Measurements from ENCODE around the gene ZGLP1. TPM values are rescaled to one million over a fixed set of nuclear protein-coding genes. Genes with fewer than 3 reads are reported as not detected.

The ZGLP1 gene
- total RNA-seq, 4 donors from 2014 or later: 0.75 to 8.8 (median 2.2) TPM

DNA sequence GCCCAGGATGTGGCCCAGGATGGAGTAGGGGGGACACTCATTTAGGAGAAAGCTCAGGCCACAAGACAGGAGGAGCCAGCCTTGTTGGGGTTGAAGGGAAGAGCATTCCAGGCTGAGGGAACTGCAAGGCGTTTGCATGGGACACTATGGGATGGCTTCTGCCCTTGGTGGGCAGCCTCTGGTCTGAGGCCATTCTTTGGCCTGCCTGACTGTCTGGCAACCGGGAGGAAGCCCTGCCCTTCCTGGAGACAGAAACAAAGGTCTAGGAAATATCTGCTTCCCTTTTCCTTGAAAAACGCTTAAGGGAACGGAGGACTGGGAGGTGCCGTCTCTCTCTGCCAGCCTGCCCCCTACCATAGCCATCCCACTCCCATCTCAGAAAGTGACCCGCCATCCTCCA is 41.5 kb downstream of the ZGLP1 start:
- WGBS, 2 donors: 69 to 75% methylated on average over 6 of the region's 6 CpGs

GRCh38 chr19:10266706-10267105 is 42.9 kb downstream of the ZGLP1 start:
- Histone ChIP-seq H3K4me3 (replicated peaks in 1 of 3) (no peak overlapping the region), H3K27ac (no peak overlapping the region), H3K4me1 (peaks cover 10 to 21% of the 10 kb centered on the region in 2 donors), H3K9me3 (no peaks in the 10 kb centered on the region), H3K36me3 (no peaks in the 10 kb centered on the region), H3K27me3 (no peaks in the 10 kb centered on the region)
- 95 to 96% methylated on average over 7 of the region's 7 CpGs for WGBS, 2 donors
- intact Hi-C loops (cut with DNase I): no loop called here
- TF ChIP-seq CTCF (IDR thresholded peaks at IDR 0.05) (no peak), POLR2A (IDR thresholded peaks at IDR 0.05) (no peak)
- no peak for DNase-seq

More for the DNA sequence above, 41.5 kb downstream of the ZGLP1 start:
- peaks cover 10 to 21% of the 10 kb centered on the region in 2 donors for H3K4me1 ChIP-seq
- intact Hi-C loops (cut with DNase I): loop anchor here (2.0 kb wide), 1 partner anchor 121 kb away; no protein-coding TSS in a partner anchor
- DNase-seq: no peak
- H3K36me3 ChIP-seq: no peaks in the 10 kb centered on the region
- H3K4me3 ChIP-seq (replicated peaks in 1 of 3): no peak overlapping the region
- H3K27ac ChIP-seq: peak overlapping the region; percentile 6 to 48 (median 29)
- no peaks in the 10 kb centered on the region for H3K9me3 ChIP-seq
- H3K27me3 ChIP-seq: no peaks in the 10 kb centered on the region
- TF ChIP-seq CTCF (IDR thresholded peaks at IDR 0.05): no peak
- no peak for TF ChIP-seq POLR2A (IDR thresholded peaks at IDR 0.05)

DNA sequence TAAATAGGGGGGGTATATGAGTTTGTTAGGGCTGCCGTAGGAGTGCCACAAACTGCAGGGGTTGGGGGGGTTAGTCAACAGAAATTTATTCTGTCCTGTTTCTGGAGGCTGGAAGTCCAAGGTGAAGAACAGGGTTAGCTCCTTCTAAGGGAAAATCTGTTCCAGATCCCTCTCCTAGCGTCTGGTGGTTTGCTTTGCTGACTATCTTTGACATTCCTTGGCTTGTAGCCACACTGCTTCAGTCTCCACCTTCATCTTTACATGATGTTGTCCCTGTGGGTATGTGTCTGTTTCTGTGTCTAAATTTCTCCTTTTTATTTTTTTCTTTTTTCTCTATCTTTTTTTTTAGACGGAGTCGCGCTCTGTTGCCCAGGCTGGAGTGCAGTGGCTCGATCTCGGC is 46.8 kb downstream of the ZGLP1 start:
- WGBS, 2 donors: 65 to 72% methylated on average over 7 of the region's 7 CpGs
- Histone ChIP-seq H3K36me3 (peaks cover 9 to 10% of the 10 kb centered on the region in 2 donors), H3K27ac (no peak overlapping the region), H3K4me3 (replicated peaks in 1 of 3) (no peak overlapping the region), H3K4me1 (peaks cover 15 to 23% of the 10 kb centered on the region in 2 donors), H3K9me3 (no peaks in the 10 kb centered on the region), H3K27me3 (no peaks in the 10 kb centered on the region)
- DNase-seq: no peak
- TF ChIP-seq POLR2A (IDR thresholded peaks at IDR 0.05) (no peak), CTCF (IDR thresholded peaks at IDR 0.05) (no peak)
- intact Hi-C loops (cut with DNase I): no loop called here

GRCh38 chr19:10260141-10260584 is 49.5 kb downstream of the ZGLP1 start:
- WGBS, 2 donors: 21 to 45% methylated on average over 8 of the region's 8 CpGs
- TF ChIP-seq CTCF (IDR thresholded peaks at IDR 0.05): no peak
- peak in 1 of 2 donors; percentile 18 for TF ChIP-seq POLR2A (IDR thresholded peaks at IDR 0.05)
- H3K9me3 ChIP-seq: no peaks in the 10 kb centered on the region
- DNase-seq: peak; percentile 94 to 97
- peaks cover 17 to 26% of the 10 kb centered on the region in 2 donors for H3K36me3 ChIP-seq
- no peaks in the 10 kb centered on the region for H3K27me3 ChIP-seq
- no peak overlapping the region for H3K4me3 ChIP-seq (replicated peaks in 1 of 3)
- H3K27ac ChIP-seq: peak overlapping the region; percentile 44 to 69 (median 57)
- peaks cover 15 to 23% of the 10 kb centered on the region in 2 donors for H3K4me1 ChIP-seq
- intact Hi-C loops (cut with DNase I): no loop called here

DNA sequence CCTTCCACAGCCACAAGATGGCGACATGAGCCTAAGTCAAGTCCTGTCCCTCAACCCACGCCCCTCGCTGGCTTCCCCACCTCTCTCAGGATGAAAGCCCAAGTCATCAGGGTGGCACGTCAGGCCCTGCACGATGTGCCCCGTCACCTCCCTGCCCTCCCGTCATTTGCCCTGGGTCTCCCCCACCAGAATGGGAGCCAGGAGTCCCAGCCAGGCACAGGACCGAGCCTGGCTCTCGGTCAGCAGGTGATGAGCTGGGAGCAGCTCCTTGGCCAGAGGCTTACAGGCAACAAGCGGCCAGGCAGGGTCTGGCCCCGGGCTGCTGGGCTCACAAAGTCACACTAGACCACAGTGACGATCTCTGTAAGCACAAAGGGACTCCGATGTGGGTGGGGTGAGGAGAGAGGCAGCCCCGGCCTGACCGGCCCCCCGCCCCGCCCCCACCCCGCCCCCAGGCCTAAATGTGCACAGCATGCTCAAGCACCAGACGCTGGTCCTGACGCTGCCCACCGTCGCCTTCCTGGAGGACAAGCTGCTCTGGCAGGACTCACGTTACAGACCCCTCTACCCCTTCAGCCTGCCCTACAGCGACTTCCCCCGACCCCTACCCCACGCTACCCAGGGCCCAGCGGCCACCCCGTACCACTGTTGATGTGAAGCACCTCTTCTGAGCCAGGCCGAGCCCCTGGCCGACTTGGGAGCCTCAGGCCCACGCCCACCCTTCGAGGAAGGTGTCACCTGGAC is 50.3 kb downstream of the ZGLP1 start:
- Histone ChIP-seq H3K9me3 (no peaks in the 10 kb centered on the region), H3K4me3 (replicated peaks in 1 of 3) (no peak overlapping the region), H3K4me1 (peaks cover 15 to 23% of the 10 kb centered on the region in 2 donors), H3K27me3 (no peaks in the 10 kb centered on the region), H3K36me3 (peaks cover 25 to 27% of the 10 kb centered on the region in 2 donors), H3K27ac (peak overlapping the region; percentile 44 to 69 (median 44))
- intact Hi-C loops (cut with DNase I): loop anchor here (10.0 kb wide), 2 partner anchors 145 to 325 kb away; partner anchors contain the start of genes EIF3G, OLFM2 and P2RY11
- peak; percentile 94 to 95 for DNase-seq
- TF ChIP-seq POLR2A (IDR thresholded peaks at IDR 0.05) (no peak), CTCF (IDR thresholded peaks at IDR 0.05) (peak in 4 of 6 experiments; percentile 61 to 83 (median 72))
- WGBS, 2 donors: 47 to 52% methylated on average over 17 to 21 of the region's 32 CpGs
